A673 (cell line): ENCODE data around the gene CPTP. TPM values are rescaled to one million over a fixed set of nuclear protein-coding genes. Genes with fewer than 3 reads are reported as not detected.

Source experiments
- BruUV-seq: library from RNA; stranded (reverse); fragments of 400-500 nt; replicated peaks from 2 replicates; lab custom pipeline; 2021; lab: Mats Ljungman, UMichigan
- CTCF ChIA-PET: fragments of 300-600 bp; sonication (Branson Sonifier 250); formaldehyde crosslinking; loops from one replicate; lab custom pipeline; 2022; ENCODE audit warnings: antibody characterized with exemption; lab: Charles Lee
- POLR2A ChIA-PET: fragments of 300-600 bp; sonication (Branson Sonifier 250); formaldehyde crosslinking; loops from one replicate; lab custom pipeline; 2022; ENCODE audit warnings: antibody characterized with exemption; ENCODE audit not compliant: low non-redundant PET; lab: Charles Lee
- DNase-seq: peaks from one replicate; pipeline ENCODE4 v3.0.0-alpha.2; 2015; ENCODE audit warnings: low spot score
- H3K27ac ChIP-seq: fragments of 200-600 bp; sonication (generic); 2 replicates; pipeline ENCODE4 v1.5.1; 2016; ENCODE audit warnings: mixed run types, low read depth, mild to moderate bottlenecking, mixed read lengths, antibody characterized with exemption, low read length; ENCODE audit not compliant: poor library complexity, severe bottlenecking
- H3K27me3 ChIP-seq: fragments of 200-600 bp; sonication (generic); replicated peaks from 2 replicates; pipeline ENCODE4 v1.6.1; 2017; ENCODE audit warnings: mixed run types, low read depth, mild to moderate bottlenecking, mixed read lengths, antibody characterized with exemption, low read length; ENCODE audit not compliant: insufficient read depth, poor library complexity
- H3K36me3 ChIP-seq: fragments of 200-600 bp; sonication (generic); 2 replicates; pipeline ENCODE4 v1.6.1; 2016; ENCODE audit warnings: mixed run types, mild to moderate bottlenecking, mixed read lengths, antibody characterized with exemption, low read length; ENCODE audit not compliant: insufficient read depth, poor library complexity, severe bottlenecking
- H3K4me1 ChIP-seq: fragments of 200-600 bp; sonication (generic); 2 replicates; pipeline ENCODE4 v1.6.1; 2017; ENCODE audit warnings: mixed run types, mild to moderate bottlenecking, mixed read lengths, antibody characterized with exemption, low read length; ENCODE audit not compliant: insufficient read depth, poor library complexity, severe bottlenecking
- H3K4me3 ChIP-seq: fragments of 200-600 bp; sonication (generic); 2 replicates; pipeline ENCODE4 v1.5.1; 2016; ENCODE audit warnings: low read depth, mixed run types, mild to moderate bottlenecking, mixed read lengths, low read length; ENCODE audit not compliant: poor library complexity, severe bottlenecking
- H3K9me3 ChIP-seq: fragments of 200-600 bp; sonication (generic); 2 replicates; pipeline ENCODE4 v1.6.1; 2016; ENCODE audit warnings: mixed run types, low read depth, mild to moderate bottlenecking, mixed read lengths, antibody characterized with exemption, low read length; ENCODE audit not compliant: poor library complexity, severe bottlenecking
- EZH2 ChIP-seq: fragments of 200-600 bp; sonication (generic); IDR thresholded peaks from 2 replicates; pipeline ENCODE4 v1.6.1; 2017; ENCODE audit warnings: borderline replicate concordance, low read depth, mild to moderate bottlenecking, mixed read lengths, antibody characterized with exemption, low read length; ENCODE audit not compliant: poor library complexity, severe bottlenecking
- intact Hi-C: fragments of 100-400 bp; cut with micrococcal nuclease; formaldehyde crosslinking; loops from one replicate; pipeline ENCODE4 v1.10.0; 2022; ENCODE audit not compliant: unreplicated experiment
- total RNA-seq: library from RNA; stranded (reverse); gene quantifications from 2 replicates; pipeline ENCODE4 v1.2.3, GENCODE V29; 2021
- TF ChIP-seq, protein P1 (sequence below): fragments of 300-800, 200-600 bp; sonication (generic); conservative IDR thresholded peaks from 2 replicates; pipeline ENCODE4 v1.5.1; 2017; ENCODE audit warnings: low read depth, mild to moderate bottlenecking, antibody characterized with exemption, low read length, moderate library complexity, mixed read lengths

CPTP gene
- total RNA-seq, 1 experiment from 2014 or later: 17.0 TPM

DNA sequence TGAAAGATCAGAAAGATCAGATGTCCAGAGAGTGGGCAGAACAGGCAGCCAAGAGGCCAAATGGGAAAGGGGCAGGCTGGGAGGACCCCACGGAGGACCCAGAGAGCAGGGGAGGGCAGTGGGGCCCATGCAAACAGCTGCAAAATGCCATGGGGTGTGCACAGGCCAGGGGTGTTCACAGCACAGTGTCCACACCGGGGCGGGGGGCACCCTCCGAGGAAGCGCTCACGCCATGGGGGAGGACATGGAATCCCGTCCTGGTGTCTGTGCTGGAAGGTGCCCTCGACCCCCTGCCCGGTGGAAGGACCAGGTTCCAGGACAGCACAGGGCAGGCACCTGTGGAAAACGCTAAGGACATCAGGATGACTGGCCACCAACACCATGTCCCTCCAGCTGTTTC lies 1.6 kb upstream of the CPTP start:
- POLR2A ChIA-PET: no interaction called here
- no peak overlapping the region for H3K4me3 ChIP-seq

DNA sequence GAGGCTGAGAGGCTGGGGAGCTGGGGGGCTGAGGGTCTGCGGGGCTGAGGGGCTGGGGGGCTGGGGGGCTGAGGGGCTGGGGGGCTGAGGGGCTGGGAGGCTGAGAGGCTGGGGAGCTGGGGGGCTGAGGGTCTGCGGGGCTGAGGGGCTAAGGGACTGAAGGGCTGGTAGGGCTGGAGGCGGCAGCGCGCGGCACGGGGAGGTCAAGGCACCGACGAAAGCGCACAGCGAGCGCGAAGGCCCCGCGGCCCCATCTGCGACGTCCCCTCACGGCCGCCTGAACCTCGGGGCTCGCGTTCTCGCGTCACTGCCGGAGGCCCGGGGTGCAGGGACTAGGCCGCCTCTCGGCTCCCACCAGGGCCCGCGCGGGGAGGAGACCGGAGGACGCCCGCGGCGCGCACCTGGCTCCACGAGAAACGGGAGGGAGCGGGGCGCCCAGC lies 498 bp upstream of the CPTP start:
- H3K4me1 ChIP-seq: peaks cover 8% of the 10 kb centered on the region
- CTCF ChIA-PET: no interaction called here
- no peaks in the 10 kb centered on the region for H3K27me3 ChIP-seq
- H3K4me3 ChIP-seq: peak overlapping the region; percentile 98
- H3K27ac ChIP-seq: peak overlapping the region; percentile 93
- BruUV-seq: no TSS peak
- no peak for DNase-seq
- intact Hi-C loops: no loop called here
- POLR2A ChIA-PET: no interaction called here
- peaks cover 18% of the 10 kb centered on the region for H3K36me3 ChIP-seq
- no peaks in the 10 kb centered on the region for H3K9me3 ChIP-seq
- TF ChIP-seq, protein P1, sequence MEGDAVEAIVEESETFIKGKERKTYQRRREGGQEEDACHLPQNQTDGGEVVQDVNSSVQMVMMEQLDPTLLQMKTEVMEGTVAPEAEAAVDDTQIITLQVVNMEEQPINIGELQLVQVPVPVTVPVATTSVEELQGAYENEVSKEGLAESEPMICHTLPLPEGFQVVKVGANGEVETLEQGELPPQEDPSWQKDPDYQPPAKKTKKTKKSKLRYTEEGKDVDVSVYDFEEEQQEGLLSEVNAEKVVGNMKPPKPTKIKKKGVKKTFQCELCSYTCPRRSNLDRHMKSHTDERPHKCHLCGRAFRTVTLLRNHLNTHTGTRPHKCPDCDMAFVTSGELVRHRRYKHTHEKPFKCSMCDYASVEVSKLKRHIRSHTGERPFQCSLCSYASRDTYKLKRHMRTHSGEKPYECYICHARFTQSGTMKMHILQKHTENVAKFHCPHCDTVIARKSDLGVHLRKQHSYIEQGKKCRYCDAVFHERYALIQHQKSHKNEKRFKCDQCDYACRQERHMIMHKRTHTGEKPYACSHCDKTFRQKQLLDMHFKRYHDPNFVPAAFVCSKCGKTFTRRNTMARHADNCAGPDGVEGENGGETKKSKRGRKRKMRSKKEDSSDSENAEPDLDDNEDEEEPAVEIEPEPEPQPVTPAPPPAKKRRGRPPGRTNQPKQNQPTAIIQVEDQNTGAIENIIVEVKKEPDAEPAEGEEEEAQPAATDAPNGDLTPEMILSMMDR: no peak
- no peak for TF ChIP-seq EZH2

More for the DNA sequence above, 1.6 kb upstream of the CPTP start:
- Histone ChIP-seq H3K36me3 (peaks cover 27% of the 10 kb centered on the region), H3K4me1 (peaks cover 19% of the 10 kb centered on the region), H3K27me3 (no peaks in the 10 kb centered on the region), H3K9me3 (no peaks in the 10 kb centered on the region), H3K27ac (no peak overlapping the region)
- no peak for DNase-seq
- CTCF ChIA-PET: no interaction called here
- intact Hi-C loops: no loop called here
- TF ChIP-seq, protein P1: no peak
- TF ChIP-seq EZH2: no peak
- BruUV-seq: no TSS peak

DNA sequence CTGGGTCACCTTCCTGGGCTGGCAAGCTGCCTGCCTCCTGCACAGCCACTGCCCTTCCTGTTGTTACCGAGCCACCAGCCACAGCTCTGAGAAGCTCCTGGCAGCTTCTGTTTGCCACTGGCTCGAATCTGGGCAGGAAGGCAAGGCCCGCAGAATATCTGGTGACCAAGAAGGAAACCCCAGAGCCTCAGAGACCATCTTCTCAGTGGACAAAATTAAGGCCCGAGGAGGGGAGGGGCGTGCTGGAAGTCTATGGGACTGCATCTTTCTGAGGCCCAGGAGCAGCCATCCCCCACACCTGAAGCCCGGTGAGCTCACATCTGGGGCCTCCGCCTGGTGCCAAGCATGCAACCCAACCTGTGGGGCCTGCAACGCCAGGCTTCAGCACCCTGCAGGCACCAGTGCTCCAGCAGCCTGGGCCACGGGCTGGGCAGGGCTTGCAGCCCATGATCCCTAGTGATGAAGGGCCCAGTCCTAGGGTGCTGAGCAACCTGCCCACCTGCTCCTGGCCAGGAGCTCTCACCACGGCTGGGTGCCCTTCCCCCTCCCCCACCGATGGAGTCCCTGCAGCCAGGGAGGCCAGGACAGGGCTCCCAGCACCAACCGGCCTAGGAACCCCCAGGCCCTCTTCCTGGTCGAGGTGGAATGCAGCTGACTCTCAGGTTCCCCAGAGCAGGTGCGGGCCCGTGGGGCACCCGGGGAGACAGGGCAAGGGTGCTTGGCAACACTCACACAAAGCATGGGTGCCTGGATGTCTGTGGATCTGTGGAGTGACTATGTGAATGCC lies 879 bp downstream of the CPTP start:
- no TSS peak for BruUV-seq
- intact Hi-C loops: no loop called here
- no peak for TF ChIP-seq EZH2
- TF ChIP-seq, protein P1: no peak
- Histone ChIP-seq H3K36me3 (peaks cover 5% of the 10 kb centered on the region), H3K27me3 (no peaks in the 10 kb centered on the region), H3K27ac (peak overlapping the region; percentile 93), H3K4me1 (peaks cover 8% of the 10 kb centered on the region), H3K9me3 (no peaks in the 10 kb centered on the region), H3K4me3 (peak overlapping the region; percentile 98)
- DNase-seq: no peak
- CTCF ChIA-PET: no interaction called here
- POLR2A ChIA-PET: no interaction called here
